GM18861 (cell line): ENCODE results near the gene FOXE3.

Experiments
- ATAC-seq: cut with Tn5 transposase; IDR thresholded peaks from one replicate; pipeline ENCODE4 v1.9.1; 2021; ENCODE audit not compliant: unreplicated experiment

Gene FOXE3

DNA sequence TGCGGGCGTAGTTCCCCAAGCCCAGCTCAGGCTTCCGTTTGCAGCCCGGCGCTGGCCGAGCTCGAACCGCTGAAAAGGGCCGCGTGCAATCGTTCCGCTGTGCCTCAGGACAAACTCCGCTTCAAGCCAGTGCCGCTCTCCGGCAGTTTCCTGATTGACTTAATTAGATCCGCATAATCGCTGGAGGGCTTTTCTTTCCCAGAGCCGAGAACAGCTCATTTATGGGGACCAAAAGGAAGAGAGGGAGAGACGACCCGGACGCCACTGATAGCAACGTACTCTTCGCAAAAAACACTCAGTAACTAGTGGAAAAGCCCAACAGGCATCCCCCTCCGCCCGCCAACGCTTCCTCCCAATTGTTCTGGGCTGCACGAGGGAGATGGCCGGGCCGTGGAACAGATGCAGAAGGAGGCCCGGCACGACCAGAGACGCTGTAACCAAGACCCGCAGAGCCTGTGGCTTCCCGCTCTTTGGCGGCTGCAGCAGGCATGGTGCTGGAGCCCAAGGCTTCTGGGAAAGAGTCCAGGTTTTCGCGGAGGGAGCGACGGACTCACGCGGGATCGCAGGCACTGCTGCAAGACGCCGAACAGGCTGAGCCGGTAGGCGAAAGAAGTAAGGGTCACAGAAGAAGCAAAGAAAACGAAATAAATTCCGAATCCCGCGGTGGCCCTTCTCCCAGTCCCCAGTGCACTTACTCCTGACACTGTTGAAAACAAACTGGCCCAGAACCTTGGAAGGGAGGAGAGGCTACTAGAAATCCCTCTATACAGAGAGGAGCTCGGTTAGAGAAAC lies 18.2 kb downstream of the FOXE3 start:
- ATAC-seq = no peak

DNA sequence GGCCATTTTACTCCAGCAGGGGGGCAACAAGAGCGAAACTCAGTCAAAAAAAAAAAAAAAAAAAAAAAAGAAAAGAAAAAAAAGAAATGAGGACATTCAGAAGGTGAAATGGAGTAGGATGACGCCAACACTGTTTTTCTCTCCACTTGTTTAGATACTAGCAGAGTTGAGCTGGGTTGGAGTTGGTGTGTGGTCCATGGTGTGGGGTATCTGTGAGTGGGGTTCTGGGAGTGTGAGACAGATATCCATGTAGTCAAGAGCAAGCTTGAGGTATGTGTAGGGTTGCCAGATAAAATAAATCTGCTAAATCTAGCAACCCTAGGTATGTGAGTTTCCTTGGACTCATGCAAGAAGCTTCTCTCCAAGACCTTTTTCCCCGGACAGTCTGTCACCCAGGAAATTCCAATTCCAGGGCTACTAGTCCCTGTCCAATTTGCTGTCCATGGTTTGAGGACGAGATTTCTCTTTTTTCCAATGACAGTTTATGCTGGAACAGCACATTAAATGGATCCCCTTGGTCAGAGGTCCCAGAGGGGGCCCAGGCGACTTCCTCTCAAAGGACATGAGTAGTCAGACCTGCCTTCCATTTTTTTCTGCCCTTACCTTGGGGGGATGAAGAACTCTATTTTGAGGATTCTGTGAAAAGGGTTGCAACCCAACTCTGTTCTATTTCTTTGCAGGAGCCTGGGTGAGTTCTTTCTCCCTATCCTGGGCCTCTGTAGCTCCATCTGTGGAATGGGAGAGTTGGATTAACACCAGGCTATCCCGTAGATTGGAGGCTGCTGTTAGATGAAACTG lies 19.6 kb downstream of the FOXE3 start:
- ATAC-seq = no peak

DNA sequence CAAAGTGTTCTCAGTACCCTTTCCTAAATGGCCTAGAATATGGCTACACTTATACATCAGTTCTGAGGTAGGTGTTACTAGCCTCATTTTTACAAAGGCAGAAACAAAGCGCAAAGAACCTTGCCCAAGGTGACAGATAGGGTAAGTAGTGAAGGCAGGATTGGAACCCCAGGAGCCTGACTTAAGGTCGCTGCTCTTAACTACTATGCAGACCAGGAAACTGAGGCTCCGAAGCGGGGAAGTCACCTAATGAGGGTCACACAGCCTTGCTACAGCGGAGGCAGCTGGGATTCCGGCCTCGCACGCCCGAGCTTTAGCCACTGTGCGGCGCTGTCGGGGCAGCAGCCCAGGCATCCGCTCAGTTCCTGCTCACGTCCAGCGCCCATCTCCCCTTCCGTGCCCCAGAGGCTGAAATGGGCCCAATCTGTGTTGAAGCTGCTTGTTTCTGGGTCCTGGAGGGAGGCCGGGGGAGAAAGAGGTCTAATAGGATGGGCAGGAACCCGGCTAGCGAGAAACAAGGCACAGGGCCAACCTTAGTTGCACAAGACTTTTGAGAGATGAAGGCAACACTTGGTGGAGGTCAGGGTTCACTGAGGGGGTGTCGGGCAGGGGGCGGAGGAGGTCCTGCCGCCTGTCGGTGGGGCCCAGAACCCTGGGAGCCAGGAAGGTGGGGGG lies 20.4 kb downstream of the FOXE3 start:
- peak; percentile 38 for ATAC-seq

DNA sequence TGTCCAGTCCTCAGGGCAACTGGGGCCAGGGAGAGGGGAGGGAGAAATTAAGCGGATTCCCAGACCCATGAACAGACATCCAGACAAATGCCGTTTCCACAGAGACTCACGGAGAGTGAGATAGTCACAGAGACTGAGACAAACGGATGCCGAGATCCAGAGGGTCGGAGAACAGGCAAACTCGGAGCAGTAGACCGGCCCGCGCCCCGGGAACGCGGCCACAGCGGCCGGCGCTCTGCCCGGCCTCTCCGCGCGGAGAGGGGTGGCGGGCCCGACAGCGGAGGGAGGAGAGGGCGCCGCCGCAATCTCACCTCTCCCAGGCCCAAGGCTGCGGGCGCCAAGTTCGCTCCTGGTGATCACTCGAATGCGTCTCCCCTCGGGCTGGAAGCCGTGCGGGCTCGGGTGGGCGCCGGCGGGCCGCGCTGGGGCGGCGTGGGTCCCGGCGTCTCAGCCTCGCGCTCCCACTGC lies 20.9 kb downstream of the FOXE3 start:
- ATAC-seq = peak; percentile 1

DNA sequence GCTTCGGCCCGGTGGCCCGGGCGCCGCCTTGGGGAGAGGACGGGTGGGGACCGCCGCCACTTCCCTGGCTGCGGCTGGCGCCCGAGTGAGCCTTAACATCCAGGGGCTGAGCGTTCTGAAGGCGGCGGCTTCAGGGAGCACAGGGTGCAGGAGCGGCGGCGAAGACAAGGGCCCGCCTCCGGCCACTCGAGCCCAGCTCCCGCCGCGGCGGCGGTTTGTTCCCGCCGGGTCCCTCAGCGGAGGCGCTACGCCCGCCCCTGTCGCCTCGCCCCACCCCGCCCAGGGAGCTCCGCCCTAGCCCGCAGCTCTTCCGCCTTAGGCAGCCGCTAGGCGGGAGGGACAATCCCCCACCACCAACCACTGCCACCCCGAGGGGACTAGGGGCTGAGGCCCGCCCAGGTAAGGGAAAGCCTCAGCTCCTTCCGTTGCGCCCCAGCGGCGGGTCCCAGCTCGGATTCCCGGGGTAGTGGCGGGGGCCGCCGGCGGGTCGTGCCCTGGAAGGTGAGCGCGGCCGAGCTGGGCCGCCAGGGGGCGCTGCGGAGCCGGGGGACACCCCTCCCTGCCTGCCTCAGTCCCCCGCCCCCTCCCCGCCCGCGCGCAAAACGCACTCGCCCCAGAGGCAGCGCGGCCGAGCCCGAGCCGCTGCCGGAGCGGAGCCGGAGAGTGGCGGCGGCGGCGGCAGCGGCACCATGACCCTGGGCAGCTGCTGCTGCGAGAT lies 21.5 kb downstream of the FOXE3 start, which contains the start of gene FOXD2:
Gene FOXD2 (plus strand): TSS at position 598 of the 718 bp plus-strand sequence. CDS start 92 bp downstream, at position 690.
- peak; percentile 74 for ATAC-seq

DNA sequence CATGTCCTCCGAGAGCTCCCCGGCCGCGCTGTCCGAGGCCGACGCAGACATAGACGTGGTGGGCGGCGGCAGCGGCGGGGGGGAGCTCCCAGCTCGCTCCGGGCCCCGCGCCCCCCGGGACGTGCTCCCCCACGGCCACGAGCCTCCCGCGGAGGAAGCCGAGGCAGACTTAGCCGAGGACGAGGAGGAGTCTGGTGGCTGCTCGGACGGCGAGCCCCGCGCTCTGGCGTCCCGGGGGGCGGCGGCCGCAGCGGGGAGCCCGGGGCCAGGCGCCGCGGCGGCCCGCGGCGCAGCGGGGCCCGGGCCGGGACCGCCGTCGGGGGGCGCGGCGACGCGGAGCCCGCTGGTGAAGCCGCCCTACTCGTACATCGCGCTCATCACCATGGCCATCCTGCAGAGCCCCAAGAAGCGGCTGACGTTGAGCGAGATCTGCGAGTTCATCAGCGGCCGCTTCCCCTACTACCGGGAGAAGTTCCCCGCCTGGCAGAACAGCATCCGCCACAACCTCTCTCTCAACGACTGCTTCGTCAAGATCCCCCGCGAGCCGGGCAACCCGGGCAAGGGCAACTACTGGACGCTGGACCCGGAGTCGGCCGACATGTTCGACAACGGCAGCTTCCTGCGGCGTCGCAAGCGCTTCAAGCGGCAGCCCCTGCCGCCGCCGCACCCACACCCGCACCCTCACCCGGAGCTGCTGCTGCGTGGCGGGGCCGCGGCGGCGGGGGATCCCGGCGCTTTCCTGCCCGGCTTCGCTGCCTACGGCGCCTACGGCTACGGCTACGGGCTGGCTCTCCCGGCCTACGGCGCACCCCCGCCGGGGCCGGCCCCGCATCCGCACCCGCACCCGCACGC lies 22.3 kb downstream of the FOXE3 start:
- peak; percentile 1 for ATAC-seq

DNA sequence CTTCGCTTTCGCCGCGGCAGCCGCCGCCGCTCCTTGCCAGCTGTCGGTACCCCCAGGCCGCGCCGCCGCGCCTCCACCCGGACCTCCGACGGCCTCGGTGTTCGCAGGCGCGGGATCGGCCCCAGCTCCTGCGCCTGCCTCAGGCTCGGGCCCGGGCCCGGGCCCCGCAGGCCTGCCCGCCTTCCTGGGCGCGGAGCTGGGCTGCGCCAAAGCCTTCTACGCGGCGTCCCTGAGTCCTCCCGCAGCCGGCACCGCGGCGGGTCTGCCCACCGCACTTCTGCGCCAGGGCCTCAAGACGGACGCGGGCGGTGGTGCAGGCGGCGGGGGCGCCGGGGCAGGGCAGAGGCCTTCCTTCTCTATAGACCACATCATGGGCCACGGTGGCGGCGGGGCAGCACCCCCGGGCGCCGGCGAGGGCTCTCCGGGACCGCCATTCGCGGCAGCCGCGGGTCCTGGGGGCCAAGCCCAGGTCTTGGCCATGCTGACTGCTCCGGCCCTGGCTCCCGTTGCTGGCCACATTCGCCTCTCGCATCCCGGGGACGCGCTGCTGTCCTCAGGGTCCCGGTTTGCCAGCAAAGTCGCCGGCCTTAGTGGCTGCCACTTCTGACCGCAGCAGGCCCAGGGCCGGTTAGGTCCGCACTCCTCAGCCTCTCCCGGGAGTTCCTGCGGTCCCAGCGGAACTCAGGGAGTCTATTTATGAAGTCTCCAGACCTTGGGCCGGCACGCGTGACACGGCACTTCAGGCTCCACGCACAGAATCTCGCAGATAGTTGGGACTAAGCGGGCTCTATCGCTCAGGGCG lies 23.1 kb downstream of the FOXE3 start:
- ATAC-seq = no peak

DNA sequence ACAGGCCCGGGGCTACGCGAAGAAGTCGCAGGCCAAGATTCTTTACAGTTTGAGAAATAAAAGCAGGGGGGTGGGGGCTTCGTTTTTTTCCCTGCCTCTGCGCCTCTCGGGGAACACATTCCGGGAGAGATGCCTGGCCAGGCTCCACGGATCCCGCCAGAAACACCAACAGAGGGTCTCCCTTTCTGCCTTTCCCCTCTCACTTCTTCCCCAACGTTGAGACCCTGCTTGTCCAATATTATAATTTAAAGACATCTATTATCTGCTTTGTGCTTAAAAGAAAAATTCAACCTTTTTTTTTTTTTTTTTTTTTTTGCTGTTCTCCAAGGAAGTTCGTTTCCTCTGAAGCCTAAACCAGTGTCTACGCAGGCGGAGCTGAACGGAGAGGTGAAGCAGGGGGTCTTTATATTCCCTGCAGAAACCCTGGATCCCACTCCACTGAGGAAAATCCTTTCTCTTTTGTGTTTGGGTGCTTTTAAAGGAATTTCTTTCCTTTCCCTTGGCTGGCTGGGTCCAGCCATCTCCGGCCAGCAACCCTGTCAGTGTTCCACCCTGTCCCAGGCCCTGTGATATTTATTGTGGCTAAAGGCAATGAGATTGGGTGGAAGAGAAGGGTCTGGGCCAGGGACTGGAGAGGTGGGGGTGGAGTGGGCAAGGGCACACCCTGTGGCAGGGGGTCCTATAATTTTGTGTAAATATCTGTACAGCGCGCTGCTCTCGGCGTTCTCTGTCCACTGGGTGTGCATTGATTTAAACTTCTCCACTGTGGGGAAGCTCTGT lies 23.9 kb downstream of the FOXE3 start:
- ATAC-seq = no peak

DNA sequence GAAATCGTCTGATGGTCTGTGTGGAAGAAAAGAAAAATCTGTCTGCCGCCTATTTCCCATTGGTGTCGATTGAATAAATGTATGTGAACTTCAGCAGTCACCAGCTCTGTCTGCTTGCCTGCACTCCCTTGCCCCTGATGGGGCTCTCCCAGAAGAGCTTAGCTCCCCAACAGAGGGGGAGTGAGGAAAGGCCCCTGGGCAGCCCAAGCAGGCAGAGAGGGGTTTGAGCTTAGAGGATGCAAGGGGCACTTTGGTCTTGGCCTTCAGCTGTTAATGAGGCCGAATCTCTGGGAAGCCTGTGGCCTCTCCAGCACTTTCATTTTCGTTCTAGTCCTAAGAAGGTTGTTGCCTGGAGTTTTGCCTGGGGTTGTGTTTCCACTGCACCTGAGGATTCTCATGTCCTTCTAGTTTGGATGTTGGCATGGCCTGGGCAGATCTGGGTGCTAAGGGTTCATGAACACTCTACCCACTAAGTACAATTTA lies 24.6 kb downstream of the FOXE3 start:
- no peak for ATAC-seq

DNA sequence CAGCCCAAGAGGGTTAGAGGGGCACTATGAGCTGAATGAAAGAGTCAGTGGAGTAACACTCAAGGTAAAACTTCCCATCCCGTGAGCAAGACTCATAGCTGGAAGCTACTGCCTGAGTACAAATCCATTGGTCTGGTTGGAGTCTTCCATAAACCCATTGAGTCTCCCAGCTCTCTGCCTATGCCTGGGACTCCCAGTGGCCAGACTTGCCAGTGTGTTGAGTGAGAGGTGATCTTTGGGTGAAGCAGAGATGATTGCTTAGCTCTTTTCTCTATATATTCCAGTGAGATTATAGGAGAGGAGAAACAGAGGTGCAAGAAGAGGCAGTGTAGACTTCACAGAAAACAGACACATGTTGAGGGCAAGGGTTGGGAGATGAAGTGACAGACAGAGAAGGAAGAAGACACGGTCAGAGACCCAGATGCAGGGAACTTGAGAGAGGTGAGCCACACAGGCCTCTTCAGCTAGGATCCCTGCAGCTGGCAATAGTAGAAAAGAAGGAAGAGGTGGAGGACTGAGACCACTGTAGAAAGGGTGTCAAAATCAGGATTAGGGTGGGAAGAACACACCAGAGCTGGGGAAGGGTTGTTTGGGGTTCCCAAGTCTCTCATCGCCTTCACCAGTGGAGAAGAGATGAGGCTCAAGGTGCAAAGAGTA lies 25.5 kb downstream of the FOXE3 start:
- ATAC-seq = no peak

DNA sequence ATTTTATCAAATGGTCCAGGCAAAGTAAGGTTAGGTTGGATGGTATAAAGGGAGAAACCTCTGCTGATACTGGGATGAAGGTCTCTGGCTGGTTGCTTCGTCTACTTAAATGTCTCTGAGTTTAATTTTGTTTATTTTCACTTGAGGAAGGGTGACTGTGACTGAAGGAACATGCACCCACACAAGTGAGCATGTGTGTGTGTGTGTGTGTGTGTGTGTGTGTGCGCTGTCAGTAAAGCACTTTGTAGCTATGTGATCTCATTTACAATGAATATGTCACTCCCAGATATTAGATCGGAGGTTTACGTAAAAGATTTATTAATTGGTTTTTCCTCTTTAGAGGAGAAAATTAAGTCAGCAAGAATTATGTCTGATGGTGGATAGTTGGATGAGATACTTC lies 26.1 kb downstream of the FOXE3 start:
- no peak for ATAC-seq

DNA sequence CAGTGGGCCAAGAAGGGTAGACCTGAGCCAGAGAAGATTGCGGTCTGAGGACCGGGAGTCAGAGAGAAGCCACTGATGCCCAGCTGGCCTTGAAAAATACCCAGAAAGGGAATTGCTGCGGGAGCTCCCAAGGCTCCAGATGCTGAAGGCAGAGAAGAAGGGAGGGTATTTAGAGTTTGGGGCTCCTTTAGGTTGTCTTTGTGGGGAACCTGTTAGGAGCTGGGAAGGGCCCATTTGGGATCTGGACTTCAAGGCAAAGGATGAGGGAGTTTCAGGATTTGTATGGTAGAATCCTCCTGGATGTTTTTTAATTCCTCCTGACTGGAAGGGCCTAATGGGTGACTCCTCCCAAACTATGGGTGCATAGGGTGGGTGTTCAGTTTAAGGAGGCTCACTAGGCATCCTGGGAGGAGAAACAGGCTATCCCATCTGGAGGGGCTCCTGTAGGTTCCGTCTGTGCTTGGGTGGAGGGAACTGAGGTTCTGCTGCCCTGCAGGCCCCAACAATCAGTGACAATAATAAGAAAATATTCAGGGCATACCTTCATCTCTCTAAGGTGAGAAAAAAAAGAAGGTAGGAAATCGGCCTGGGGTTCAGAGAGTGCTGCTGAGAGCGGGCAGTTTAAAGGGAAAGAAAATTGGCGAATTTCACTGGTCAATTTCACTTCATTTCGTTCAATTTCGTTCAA lies 26.9 kb downstream of the FOXE3 start:
- no peak for ATAC-seq

DNA sequence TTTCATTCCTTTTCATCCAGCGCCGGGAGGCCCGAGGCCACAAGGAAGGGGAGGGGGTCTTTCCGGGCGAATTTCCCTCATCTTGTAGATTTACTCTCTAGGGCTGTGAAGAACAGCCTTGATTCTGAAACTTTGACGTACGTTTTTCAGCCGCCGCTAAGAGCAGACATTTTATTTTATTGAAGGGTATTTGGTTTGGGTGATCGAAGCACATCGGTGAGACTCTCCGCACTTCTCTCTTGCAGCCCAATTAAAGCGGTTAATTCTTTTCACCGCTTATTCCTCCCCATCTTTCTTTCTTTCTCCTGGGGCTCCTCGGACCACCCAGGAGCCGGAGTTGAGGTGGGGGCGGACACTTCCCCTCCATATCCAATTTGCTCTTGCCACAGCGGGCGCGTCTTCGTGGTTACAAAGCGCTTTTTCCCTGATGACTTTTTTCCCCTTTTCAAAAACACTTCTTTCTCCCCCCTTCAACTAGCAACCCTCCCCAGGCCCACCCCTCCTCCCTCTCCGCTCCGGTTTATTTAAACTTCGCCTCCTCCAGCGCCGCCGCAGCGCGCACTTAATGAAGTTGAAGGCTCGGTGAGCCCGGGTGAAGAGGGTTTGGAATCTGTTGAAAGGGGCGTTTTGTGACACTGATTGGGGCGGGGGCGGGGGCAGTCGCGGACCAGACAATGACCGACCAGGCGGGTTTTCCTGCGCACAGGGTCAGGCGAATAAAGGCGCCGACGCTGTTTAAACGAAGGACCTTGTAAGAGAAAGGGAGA lies 27.6 kb downstream of the FOXE3 start:
- no peak for ATAC-seq

DNA sequence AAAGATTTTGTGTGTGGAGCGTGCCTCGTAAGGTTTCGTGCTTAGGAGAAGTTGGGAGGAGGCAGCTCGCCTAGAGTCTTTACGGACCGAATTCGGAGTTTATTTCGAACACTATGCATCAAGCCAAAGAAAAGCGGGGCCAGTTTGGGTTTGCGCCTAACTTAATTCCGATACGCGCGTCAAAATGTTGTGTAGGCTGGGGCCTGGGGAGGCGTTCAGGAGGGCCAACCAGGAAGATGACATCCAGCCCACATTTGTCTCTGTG lies 28.1 kb downstream of the FOXE3 start:
- ATAC-seq = no peak

DNA sequence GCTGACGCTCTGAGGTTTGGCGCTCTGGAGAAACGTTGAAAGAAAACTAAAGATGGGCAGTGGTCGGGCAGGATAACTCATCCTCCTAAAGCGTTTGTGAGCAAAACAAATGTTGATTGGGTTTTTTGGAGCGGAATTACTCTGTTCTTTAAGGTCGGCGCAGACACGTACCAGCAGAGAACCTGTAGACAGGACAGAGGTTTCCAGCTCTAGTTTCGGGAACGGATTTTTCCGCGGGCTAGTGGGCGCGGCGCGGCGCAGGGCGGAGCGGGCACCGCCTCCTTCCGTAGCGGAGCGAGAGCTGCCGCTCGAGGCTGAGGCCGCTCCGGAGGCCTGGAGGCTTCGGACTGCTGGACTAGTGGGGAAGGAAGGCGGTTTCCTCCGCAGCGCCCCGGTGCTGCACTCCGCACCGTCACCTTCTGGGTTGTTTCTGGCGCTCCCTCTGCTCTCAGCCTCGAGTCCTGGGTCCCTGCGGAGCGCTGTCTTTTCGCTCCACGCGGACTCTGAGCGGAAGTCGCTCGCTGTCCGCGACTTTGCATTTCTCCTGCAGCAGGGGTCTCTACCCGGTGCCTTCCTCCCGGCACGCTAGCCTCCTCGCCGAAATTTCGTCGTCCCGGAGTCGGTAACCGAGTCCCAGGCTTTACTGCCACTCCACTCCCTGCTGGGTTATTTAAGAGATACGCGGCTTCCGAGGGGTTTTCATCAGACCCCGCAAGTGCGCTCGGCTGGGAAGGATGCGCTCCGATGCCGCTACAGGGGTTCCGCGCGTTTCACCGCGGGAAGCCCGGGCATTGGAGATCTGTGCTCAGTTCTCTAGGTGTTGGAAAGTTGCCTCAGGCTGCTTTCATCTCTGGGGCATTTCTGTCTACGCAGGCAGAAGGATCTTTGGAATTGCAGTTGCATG lies 28.7 kb downstream of the FOXE3 start:
- no peak for ATAC-seq
